Endodermal cell (in vitro differentiated cells): ENCODE data around the gene CXCR1. TPM values are rescaled to one million over a fixed set of nuclear protein-coding genes. Genes with fewer than 3 reads are reported as not detected.

Source experiments
- DNase-seq: peaks from one replicate; pipeline ENCODE4 v3.0.0-alpha.2; 2017
- H3K27ac ChIP-seq: 2 replicates; pipeline ENCODE4 v1.5.1; 2013; ENCODE audit warnings: mild to moderate bottlenecking, low read depth, low read length, moderate library complexity
- H3K27me3 ChIP-seq: 2 replicates; pipeline ENCODE4 v1.6.1; 2013; ENCODE audit warnings: mild to moderate bottlenecking, low read length, moderate library complexity; ENCODE audit not compliant: insufficient read depth, control insufficient read depth, poor library complexity, severe bottlenecking
- H3K36me3 ChIP-seq: 2 replicates; pipeline ENCODE4 v1.7.0; 2013; ENCODE audit warnings: mild to moderate bottlenecking, low read length, moderate library complexity; ENCODE audit not compliant: control insufficient read depth, insufficient read depth
- H3K4me1 ChIP-seq: one replicate; pipeline ENCODE4 v1.7.0; 2013; ENCODE audit warnings: low read length; ENCODE audit not compliant: control insufficient read depth, insufficient read depth
- H3K4me3 ChIP-seq: 2 replicates; pipeline ENCODE4 v1.5.1; 2013; ENCODE audit warnings: mild to moderate bottlenecking, low read length, moderate library complexity
- H3K9ac ChIP-seq: 2 replicates; pipeline ENCODE4 v1.6.1; 2013; ENCODE audit warnings: mild to moderate bottlenecking, low read length, moderate library complexity; ENCODE audit not compliant: poor library complexity, severe bottlenecking; ENCODE audit errors: extremely low read depth
- H3K9me3 ChIP-seq: 2 replicates; pipeline ENCODE4 v1.6.1; 2013; ENCODE audit warnings: mild to moderate bottlenecking, low read length, moderate library complexity; ENCODE audit not compliant: control insufficient read depth
- H3K27ac Mint-ChIP-seq: 2 replicates; pipeline ENCODE4 v1.8.0; 2020; ENCODE audit warnings: mixed read lengths
- H3K27me3 Mint-ChIP-seq: 2 replicates; pipeline ENCODE4 v1.8.0; 2021; ENCODE audit warnings: mild to moderate bottlenecking, mixed read lengths; ENCODE audit not compliant: insufficient read depth
- H3K36me3 Mint-ChIP-seq: 2 replicates; pipeline ENCODE4 v1.8.0; 2020; ENCODE audit warnings: low read depth, mixed read lengths
- H3K4me1 Mint-ChIP-seq: 2 replicates; pipeline ENCODE4 v1.8.0; 2020; ENCODE audit warnings: mixed read lengths
- H3K4me3 Mint-ChIP-seq: 2 replicates; pipeline ENCODE4 v1.8.0; 2020; ENCODE audit warnings: mild to moderate bottlenecking, moderate library complexity, mixed read lengths
- H3K9me3 Mint-ChIP-seq: 2 replicates; pipeline ENCODE4 v1.8.0; 2020; ENCODE audit warnings: mild to moderate bottlenecking, mixed read lengths
- CTCF ChIP-seq: fragments of 200-600 bp; sonication (generic); conservative IDR thresholded peaks from 2 replicates; pipeline ENCODE4 v1.5.0; 2021; ENCODE audit warnings: antibody characterized with exemption, mild to moderate bottlenecking
- WGBS, 2 experiments: methylation state at CpG; one replicate each; pipeline versions ENCODE4 v1.1.5 to v1.1.7; 2013; ENCODE audit warnings: missing lambda C conversion rate in 2 of 2, mixed read lengths in 1 of 2; ENCODE audit not compliant: insufficient coverage in 1 of 2, insufficient read length in 1 of 2; 5-methylcytosine and 5-hydroxymethylcytosine counted together
- total RNA-seq, 2 donors: library from RNA; stranded (reverse); fragmentation: NEBNext Ultra II Directional in 1 of 2; extraction: Animal tissue kit (Norgen Biotek cat#: 25700) in 1 of 2; gene quantifications; 2 replicates in 1 of 2; 3 replicates in 1 of 2; pipeline ENCODE4 v1.2.1, GENCODE V29; 2021

CXCR1 gene
- total RNA-seq, 2 donors from 2014 or later, result not detected

GRCh38 chr2:218162814-218163213 lies 3.9 kb downstream of the CXCR1 start:
- Mint-ChIP-seq H3K9me3 (no peaks in the 10 kb centered on the region), H3K36me3 (no peaks in the 10 kb centered on the region), H3K27me3 (peaks cover 32% of the 10 kb centered on the region), H3K4me3 (no peak overlapping the region), H3K27ac (no peak overlapping the region), H3K4me1 (no peaks in the 10 kb centered on the region)
- H3K9me3 ChIP-seq, result no peaks in the 10 kb centered on the region
- H3K27ac ChIP-seq, result no peak overlapping the region
- H3K4me1 ChIP-seq, result no peaks in the 10 kb centered on the region
- no peak for TF ChIP-seq CTCF
- H3K4me3 ChIP-seq, result no peak overlapping the region
- no peak for DNase-seq
- H3K9ac ChIP-seq, result no peak overlapping the region
- peaks cover 3% of the 10 kb centered on the region for H3K27me3 ChIP-seq
- H3K36me3 ChIP-seq, result no peaks in the 10 kb centered on the region
- 86 to 89% methylated on average over 1 of the region's 1 CpG for WGBS, 2 experiments

- H3K4me3 Mint-ChIP-seq, result no peak overlapping the region
- TF ChIP-seq CTCF, result no peak
- no peak for DNase-seq
Measured at GRCh38 chr2:218161644-218162043, 5.1 kb downstream of the CXCR1 start.

GRCh38 chr2:218155953-218156479 lies 10.7 kb downstream of the CXCR1 start:
- H3K27ac Mint-ChIP-seq, result no peak overlapping the region
- no peaks in the 10 kb centered on the region for H3K9me3 ChIP-seq
- peaks cover 24% of the 10 kb centered on the region for H3K27me3 Mint-ChIP-seq
- no peak overlapping the region for H3K4me3 Mint-ChIP-seq
- DNase-seq, result no peak
- no peaks in the 10 kb centered on the region for H3K9me3 Mint-ChIP-seq
- no peak overlapping the region for H3K9ac ChIP-seq
- 96 to 100% methylated on average over 3 to 7 of the region's 7 CpGs for WGBS, 2 experiments
- H3K36me3 ChIP-seq, result no peaks in the 10 kb centered on the region
- no peaks in the 10 kb centered on the region for H3K4me1 ChIP-seq
- no peaks in the 10 kb centered on the region for H3K27me3 ChIP-seq
- H3K36me3 Mint-ChIP-seq, result no peaks in the 10 kb centered on the region
- no peak overlapping the region for H3K4me3 ChIP-seq
- no peak for TF ChIP-seq CTCF
- H3K4me1 Mint-ChIP-seq, result no peaks in the 10 kb centered on the region
- H3K27ac ChIP-seq, result no peak overlapping the region

More at GRCh38 chr2:218161644-218162043, 5.1 kb downstream of the CXCR1 start:
- Mint-ChIP-seq H3K4me1 (no peaks in the 10 kb centered on the region), H3K27ac (no peak overlapping the region), H3K36me3 (no peaks in the 10 kb centered on the region), H3K9me3 (no peaks in the 10 kb centered on the region), H3K27me3 (peaks cover 30% of the 10 kb centered on the region)
- no peak overlapping the region for H3K9ac ChIP-seq
- 71 to 80% methylated on average over 1 to 2 of the region's 2 CpGs for WGBS, 2 experiments
- peaks cover 3% of the 10 kb centered on the region for H3K27me3 ChIP-seq
- H3K36me3 ChIP-seq, result no peaks in the 10 kb centered on the region
- H3K4me1 ChIP-seq, result no peaks in the 10 kb centered on the region
- no peak overlapping the region for H3K27ac ChIP-seq
- no peaks in the 10 kb centered on the region for H3K9me3 ChIP-seq
- H3K4me3 ChIP-seq, result no peak overlapping the region
